HG03575 (cell line): ENCODE data around the gene PRR29.

ENCODE experiments used
- ATAC-seq: cut with Tn5 transposase; IDR thresholded peaks from one replicate; pipeline ENCODE4 v1.9.1; 2021; ENCODE audit not compliant: unreplicated experiment, insufficient number of reproducible peaks, low FRiP score; ENCODE audit errors: extremely low read depth

Gene PRR29

GRCh38 chr17:63991611-63992010, 6.5 kb upstream of the PRR29 start:
- ATAC-seq: no peak

GRCh38 chr17:63993368-63993985, 4.7 kb upstream of the PRR29 start:
- ATAC-seq: no peak

- no peak for ATAC-seq
Observed at GRCh38 chr17:63995626-63996025, 2.5 kb upstream of the PRR29 start.

- ATAC-seq: no peak
Observed at GRCh38 chr17:63996430-63997182, 1.5 kb upstream of the PRR29 start.

- ATAC-seq: no peak
Observed at GRCh38 chr17:63997341-63998048, 656 bp upstream of the PRR29 start.

- ATAC-seq: no peak
Observed at GRCh38 chr17:63998721-63999679, 849 bp downstream of the PRR29 start.

- ATAC-seq: no peak
Observed at GRCh38 chr17:63999680-64000531, 1.8 kb downstream of the PRR29 start.

- ATAC-seq: no peak
Observed at GRCh38 chr17:64001091-64001579, 3.0 kb downstream of the PRR29 start.

GRCh38 chr17:64001763-64002529, 3.8 kb downstream of the PRR29 start:
- no peak for ATAC-seq

GRCh38 chr17:64002658-64003525, 4.7 kb downstream of the PRR29 start:
- no peak for ATAC-seq

GRCh38 chr17:64003526-64004121, 5.5 kb downstream of the PRR29 start:
- no peak for ATAC-seq

GRCh38 chr17:64004218-64004770, 6.1 kb downstream of the PRR29 start:
- no peak for ATAC-seq

- no peak for ATAC-seq
Observed at GRCh38 chr17:64004903-64005733, 7.0 kb downstream of the PRR29 start.

- ATAC-seq: no peak
Observed at GRCh38 chr17:64005734-64006167, 7.6 kb downstream of the PRR29 start.
